HG03095 (cell line): Measurements from ENCODE around the gene POLR2L.

ENCODE experiments used
- ATAC-seq: cut with Tn5 transposase; IDR thresholded peaks from one replicate; pipeline ENCODE4 v1.9.1; 2021; ENCODE audit warnings: moderate library complexity; ENCODE audit not compliant: unreplicated experiment

The POLR2L gene

DNA sequence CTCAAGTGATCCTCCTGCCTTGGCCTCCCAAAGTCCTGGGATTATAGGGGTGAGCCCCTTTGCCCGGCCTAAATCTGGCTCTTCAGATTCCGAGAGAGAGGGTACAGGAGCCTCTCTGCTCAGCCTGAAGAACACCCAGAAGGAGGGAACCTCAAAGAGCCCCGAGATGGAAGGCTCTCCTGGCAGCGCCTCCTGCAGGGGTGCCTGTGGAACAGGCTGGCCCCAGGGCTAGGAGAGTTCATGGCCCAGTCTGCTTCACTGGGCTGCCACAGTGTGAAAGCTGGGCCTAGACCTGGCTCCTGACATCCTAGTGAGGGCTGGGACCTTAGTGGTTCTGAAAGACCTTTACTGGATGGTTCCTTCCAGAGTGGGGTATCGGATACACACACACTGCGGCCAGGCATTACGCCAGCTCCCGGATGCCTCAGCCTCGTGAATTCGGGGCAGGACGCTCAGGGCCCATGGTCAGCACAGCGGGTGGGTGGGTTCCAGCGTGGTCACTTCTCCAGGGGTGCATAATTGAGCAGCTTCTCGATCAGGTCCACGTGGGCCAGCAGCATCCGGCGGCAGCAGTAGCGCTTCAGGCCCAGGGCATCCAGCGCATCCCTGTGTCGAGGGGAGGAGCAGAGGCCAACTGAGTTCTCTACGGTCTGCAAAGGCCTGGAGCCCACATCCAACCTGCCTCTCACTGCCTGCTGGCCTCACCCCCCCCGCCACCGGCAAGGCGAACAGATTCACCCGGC, 2.3 kb downstream of the POLR2L start:
- ATAC-seq: no peak

DNA sequence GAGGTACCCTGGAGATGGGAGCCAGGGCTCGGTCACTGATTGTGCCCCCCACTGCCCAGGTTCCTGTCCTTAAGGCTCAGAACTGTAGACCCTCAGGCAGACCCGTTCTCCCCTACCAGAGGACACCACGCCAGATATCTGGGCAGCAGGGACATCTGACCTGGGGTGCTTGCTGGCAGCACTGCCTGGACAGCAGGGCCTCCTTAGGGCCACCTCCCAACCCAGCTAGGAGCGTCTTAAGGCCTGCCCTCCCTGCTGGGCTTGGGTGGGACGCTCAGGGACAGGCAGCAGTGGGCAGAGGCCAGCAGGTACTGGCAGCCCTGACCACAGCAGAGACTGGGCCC, 3.1 kb downstream of the POLR2L start:
- no peak for ATAC-seq

DNA sequence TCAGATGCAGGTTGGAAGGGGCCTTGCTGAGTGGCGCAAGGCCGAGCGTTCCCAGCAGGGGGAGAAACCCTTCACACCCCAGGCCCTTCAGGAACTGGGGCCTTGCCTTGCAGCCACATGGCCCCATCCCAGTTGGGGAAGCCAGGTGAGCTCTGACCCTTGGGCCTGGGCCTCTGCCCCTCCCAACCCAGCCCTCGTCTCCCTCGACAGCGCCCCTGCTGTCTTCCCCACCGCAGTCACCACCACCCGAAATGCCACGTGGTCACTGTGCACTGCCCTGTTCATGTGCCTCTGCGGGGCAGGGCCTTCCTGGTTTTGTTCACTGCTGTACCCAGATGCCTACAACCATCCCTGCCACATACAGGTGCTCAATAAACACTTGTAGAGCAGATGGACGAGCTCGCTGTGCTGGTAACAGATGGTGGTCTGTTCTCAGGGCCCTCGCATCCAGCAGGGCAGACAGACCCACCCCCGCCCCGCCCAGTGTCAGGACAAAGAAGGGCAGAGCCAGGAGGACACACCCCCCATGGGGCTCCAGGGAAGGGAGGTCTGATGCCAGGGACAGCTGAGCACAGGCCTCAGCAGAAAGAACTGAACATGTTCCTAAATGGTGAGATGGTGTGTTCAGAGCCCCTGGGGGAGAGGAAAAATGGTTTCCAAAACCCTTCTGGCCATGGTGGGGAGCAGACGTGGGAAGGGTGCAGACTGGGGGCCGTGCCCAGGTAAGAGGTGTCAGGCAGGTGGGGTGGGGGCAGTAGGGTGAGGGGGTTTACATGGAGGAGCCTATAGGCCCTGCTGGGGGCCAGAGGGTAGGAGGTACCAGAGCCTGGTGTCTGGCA, 3.7 kb downstream of the POLR2L start:
- no peak for ATAC-seq

DNA sequence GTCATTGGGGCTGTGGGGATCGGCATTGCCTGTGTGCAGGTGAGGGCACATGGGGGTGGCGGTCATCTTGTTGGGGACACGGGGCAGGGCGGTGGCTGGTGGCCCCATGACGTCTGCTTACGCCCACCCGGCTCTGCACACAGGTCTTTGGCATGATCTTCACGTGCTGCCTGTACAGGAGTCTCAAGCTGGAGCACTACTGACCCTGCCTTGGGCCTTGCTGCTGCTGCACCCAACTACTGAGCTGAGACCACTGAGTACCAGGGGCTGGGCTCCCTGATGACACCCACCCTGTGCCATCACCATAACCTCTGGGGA, 4.4 kb downstream of the POLR2L start:
- no peak for ATAC-seq

DNA sequence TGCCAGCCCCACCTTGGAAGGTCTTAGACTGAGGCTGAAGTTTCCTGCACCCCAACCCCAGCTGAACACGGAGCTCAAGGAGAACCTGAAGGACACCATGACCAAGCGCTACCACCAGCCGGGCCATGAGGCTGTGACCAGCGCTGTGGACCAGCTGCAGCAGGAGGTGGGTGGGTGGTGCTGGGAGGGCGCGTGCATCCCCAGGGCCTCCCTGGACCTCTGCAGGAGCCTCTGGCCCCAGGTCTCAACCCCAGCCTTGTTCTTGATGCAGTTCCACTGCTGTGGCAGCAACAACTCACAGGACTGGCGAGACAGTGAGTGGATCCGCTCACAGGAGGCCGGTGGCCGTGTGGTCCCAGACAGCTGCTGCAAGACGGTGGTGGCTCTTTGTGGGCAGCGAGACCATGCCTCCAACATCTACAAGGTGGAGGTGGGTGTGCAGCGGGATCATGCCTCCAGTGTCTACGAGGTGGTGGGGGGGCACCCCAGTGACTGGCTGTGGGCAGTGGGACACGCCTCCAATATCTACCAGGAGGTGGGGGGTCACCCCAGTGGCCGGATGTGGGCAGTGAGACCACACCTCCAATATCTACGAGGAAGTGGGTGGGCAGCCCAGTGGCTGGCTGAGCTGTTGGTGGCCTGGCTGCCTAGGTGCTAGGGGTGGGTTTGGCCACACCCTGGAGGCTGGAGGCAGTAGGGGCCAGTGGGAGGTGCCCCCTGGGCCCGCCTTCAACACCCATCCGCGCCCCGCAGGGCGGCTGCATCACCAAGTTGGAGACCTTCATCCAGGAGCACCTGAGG, 4.9 kb downstream of the POLR2L start:
- no peak for ATAC-seq

DNA sequence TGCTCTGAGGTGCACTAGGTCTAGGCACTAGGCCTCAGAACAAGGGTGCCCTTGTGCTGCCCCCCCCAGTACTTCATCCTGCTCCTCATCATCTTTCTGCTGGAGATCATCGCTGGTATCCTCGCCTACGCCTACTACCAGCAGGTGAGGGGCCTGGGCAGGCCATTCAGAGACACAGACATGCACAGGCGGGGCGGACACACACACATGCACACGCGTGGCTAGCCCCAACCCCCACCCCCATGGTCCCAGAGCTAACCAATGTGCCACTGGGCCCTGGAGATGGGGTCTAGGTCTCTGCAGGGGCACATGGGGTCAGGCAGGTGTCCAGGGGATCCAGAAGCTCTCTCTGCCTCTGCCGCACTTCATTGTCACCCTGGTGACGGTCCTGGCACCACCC, 5.6 kb downstream of the POLR2L start:
- no peak for ATAC-seq

DNA sequence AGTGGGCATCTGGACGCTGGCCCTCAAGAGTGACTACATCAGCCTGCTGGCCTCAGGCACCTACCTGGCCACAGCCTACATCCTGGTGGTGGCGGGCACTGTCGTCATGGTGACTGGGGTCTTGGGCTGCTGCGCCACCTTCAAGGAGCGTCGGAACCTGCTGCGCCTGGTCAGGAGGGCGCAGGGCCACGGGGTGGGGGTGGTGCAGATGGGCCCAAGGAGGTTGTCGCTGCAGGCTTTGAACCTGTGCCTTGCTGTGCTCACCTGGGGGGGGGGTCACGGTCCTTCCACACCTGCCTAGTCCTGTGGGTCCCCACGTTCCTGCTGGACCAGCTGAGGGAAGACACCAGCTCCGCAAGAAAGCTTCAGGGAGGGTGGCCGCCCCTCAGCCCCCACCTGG, 6.1 kb downstream of the POLR2L start:
- no peak for ATAC-seq

DNA sequence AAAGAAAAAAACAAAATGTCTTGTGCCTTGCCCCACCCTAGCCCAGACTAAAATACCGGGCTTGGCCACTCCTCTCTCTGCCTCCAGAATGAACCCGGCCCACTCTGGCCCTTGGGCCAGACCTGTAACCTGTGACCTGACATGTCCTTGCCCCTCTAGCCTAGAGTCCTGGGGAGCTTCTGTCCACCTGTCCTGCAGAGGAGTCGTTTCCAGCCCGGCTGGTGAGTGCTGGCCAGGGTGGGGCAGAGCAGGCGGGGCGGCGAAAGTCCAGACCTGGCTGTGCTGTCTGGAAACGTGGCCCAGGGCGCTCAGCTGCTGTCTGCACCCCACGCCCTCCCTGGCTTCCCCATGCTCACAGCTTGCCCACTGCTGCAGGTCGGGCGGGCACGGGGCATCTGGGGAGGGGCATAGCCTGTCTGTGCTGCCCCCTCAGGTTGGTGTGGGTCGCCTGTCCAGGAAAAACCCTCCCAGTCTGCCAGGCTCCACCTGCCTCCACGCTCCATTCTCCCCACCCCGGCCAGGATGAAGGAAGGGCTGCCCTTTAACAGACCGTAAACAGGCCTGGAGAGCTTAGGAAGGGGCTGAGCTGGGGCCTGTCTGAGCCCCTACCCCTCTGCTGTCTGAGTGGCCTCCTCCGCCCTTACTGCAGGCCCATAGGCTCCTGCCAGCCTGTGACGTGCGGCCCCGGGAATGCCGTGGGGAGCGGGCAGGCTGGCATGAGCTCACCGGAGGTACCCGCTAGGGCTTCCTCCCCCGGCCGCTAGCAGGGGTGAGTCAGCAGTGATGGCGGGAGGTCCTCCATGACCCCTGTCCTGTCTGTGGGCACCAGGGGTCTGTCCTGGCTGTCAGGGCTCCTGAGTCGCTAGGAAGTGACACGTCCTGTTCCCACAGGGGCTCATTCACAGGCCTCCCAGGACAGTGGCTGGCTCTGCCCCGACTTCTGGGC, 7.7 kb downstream of the POLR2L start:
- no peak for ATAC-seq

DNA sequence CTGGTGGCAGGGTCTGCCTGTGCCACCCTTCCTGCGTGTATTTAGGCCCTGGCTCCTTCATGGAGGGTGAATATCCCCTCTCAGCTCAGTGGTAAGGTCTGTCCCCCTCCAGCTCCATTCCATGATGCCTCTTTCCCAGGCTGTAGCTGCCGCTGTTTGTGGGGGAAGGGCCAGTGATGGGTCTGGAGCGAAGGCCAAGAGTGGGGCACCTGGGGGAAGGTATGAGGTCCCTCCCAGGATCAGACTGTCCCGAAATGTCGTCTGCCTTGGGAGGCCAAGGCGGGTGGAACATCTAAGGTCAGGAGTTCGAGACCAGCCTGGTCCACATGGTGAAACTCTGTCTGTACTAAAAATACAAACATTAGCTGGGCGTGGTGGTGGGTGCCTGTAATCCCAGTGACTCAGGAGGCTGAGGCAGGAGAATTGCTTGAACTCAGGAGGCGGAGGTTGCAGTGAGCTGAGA, 8.4 kb downstream of the POLR2L start:
- ATAC-seq: no peak

DNA sequence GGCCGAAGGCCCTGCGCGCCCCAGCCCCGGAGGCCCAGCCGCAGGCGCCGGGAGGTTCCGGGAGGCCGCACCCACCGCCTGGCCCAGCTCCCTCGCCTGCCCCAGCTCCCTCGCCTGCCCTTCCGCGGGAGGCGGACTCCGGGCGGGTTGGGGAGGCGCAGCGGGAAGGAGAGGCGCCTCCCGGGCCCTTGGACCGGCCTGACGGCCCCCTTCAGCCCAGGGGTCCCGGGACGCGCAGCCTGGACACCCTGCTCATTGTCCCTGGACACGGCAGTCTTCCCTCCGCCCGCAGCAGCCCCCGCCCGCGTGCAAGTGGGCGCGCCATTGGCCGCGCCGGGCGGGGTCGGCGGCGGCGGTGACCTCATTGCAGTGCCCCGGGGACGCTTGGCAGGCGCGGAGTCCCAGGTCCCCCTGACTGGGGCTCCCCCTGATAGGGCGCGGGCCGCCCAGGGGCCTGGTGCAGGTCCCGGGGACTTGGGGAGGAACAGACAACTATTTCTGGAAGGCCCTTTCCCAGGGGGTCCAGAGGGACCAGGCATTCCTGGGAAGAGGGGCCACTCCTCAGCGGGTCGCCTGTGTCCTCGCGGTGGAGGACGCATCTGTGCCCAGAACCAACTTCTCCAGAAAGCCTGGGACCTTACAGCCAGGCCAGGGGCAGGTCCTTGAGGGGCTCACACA, 9.1 kb downstream of the POLR2L start:
- no peak for ATAC-seq

DNA sequence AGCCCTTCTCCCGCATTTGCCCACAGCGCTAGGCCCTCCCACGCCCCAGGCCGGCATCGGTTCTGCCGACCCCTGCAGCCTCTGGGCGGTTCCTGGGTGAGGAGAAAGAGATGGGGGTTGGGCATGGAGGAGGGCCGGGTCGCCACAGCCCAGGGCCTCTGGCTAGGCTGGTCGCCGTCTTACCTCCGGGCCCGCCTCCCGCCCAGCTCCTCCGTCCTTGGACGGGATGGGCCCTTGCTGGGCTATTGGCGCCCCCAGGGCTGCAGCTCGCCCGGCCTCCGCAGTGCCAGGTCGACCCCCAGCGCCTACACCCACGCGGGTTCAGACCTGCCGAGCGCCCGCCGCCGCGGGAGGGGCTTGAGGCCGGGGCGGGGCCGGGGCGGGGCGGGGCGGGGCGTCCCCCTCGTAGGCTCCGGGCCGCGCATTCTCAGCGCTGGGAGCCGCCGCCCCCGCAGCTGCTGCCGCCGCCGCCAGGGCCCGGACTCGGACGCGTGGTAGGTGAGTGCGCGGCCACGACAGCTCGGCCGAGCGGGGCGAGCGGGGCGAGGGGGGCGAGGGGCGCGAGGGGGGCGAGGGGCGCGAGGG, 9.7 kb downstream of the POLR2L start, which contains the start of gene CD151:
TSS of gene CD151 (plus strand) at position 424 of the 585 bp plus-strand sequence. CDS start 3,118 bp downstream, outside the sequence.
- ATAC-seq: no peak

DNA sequence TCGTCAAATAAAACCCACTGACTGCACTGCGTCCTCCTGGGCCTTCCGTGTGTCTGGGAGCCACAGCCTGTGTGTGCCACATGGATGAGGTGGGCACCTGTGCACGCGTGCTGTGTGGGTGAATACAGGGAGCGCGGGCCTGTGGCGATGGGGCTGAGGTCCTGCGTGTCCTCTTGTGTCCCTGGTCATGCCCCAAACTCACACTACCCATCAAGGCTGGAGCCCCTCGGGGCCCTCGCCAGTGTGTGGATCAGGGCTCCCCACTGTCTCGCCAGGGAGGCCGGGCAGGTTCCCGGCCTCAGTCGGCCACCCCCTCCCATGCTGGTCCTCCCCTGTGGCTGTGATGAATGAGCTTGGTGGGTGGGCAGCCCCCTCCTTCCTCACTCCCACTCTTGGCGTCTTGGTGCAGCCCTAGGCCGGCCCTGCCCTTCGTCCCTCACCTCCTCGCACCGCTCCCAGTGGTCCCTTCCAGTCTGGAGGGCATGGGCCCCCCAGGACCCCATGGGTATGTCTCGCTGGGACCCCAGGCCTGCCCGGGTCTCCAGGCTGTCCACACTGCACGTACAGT, 10.3 kb downstream of the POLR2L start:
- no peak for ATAC-seq

DNA sequence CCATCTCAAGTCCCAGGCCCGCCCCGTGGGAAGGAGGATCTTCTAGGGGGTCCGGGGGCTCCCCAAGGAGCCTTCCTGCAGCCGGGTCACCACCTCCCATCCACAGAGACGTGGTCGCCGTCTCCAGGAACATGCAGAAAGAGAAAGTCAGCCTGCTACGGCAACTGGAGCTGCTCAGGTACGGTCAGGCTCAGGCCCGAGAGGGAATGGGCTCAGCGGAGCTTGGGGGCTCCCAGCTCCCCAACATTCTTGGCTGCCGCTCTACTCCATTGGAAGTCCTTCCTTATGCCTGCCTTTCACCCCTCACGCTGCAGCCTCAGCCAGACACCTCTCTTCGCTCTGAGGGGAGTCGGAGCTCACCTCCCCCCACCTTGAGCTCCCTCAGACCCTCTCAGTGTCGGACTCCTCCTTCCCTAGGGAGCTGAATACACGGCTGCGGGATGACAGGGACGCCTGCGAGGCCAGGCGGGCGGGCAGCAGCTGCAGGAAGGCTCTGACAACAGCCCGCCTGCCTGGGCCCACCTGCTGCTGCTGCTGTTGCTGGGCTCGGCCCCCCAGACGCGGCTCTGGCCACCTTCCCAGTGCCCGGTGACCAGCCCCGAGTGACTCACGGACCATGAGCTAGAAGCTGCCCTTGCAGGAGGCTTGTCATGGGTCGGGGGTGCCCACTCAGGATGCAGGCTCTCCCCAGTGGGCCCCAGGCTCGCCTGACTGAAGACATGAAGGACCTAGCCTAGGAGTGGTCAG, 11.0 kb downstream of the POLR2L start:
- ATAC-seq: no peak

DNA sequence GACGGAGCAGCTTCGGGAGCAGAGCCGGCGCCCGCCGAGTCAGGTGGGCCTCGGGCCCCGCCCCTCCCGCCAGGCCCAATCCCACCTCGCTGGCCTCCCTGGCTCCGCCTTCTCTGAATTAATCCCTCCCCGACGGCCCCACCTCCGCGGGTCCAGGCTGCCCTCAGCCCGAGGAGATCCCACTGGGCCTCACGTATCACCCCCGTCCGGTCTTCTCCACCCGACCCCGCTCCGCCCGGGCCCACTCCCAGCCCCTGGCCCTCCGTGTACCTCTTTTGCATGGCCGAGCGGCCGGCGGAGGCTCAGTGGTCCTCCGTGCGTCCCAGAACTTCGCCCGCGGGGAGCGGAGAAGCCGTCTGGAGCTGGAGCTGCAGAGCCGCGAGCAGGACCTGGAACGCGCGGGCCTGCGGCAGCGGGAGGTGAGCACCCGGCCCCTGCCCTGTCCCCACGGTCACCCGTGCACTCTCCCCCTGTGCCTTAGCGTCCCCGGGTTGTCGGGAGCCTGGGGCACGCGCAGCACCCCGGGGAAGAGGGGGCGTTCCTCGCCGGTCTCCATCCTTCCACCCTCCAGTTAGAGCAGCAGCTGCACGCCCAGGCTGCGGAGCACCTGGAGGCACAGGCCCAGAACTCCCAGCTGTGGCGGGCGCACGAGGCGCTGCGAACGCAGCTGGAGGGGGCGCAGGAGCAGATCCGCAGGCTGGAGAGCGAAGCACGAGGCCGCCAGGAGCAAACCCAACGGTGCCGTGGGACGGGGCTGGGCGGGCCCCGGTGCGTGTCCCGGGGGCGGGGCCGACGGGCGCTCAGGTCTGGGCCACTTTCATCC, 11.8 kb downstream of the POLR2L start:
- ATAC-seq: peak; percentile 42

DNA sequence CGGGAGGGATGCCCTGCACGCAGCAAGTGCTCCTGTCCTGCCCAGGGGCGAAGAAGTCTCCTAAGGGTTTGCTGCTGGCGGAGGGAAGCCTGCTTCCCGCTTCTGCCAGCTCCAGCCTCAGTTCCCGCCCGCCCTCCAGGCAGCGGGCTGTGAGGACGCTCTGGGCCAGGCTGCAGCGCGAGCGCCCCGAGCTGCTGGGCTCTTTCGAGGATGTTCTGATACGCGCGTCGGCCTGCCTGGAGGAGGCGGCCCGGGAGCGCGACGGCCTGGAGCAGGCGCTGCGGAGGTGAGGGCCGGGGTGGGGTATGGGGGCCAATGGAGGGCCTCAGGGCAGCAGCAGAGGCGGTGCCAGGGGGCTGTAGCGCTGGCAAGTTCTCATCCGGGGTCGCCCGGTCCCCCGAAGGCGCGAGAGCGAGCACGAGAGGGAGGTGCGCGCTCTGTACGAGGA, 12.5 kb downstream of the POLR2L start:
- peak; percentile 3 for ATAC-seq

DNA sequence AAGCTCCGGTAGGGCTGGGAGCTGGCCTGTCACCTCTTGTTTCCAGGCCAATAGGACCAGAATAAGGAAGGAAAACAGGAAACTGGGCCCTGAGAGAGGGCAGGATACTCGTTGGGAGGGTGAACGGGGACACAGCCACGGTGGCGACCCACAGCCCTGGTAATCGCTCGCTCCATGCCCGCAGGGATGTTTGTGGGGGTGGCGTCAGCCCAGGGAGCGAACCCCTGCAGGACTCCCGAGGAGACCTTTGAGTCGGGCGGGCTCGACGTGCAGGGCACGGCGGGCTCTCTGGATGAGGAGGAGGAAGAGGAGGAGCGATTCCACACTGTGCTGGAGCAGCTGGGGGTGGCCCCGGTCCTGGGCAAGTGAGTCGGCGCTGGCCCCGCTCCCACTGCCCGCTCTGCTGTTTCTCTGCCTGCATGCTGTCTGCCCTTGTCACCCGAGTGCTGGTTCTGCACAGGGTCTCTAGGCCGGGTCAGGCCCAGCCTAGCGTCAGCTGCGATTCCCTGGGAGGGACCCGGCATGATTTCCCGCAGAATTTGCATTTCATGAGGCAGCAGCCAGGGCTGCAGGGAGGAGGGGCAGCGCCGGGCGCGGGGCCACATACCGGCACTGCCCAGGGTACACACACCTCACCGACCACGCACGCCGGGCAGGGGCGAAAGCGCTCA, 13.0 kb downstream of the POLR2L start:
- no peak for ATAC-seq
